DND-41 (cell line): ENCODE measurements around the gene PAMR1.

Source experiments
- ATAC-seq: fragments of 200-7000 bp; cut with Tn5 transposase; 3 replicates; pipeline ENCODE4 v1.9.1; 2021; ENCODE audit warnings: low read depth; ENCODE audit not compliant: insufficient read depth
- DNase-seq: peaks from one replicate; pipeline ENCODE4 v3.0.0-alpha.2; 2020
- H2AFZ ChIP-seq: 2 replicates; pipeline ENCODE4 v1.6.0; 2012; ENCODE audit warnings: low read depth, low read length
- H3K27ac ChIP-seq: 2 replicates; pipeline ENCODE4 v1.5.1; 2012; ENCODE audit warnings: low read length, inconsistent platforms
- H3K27me3 ChIP-seq: fragments of 200-600 bp; sonication (generic); 2 replicates; pipeline ENCODE4 v1.6.0; 2012; ENCODE audit warnings: low read length, mild to moderate bottlenecking, inconsistent platforms; ENCODE audit not compliant: insufficient read depth, poor library complexity
- H3K36me3 ChIP-seq: 2 replicates; pipeline ENCODE4 v1.5.1; 2012; ENCODE audit warnings: low read length, inconsistent platforms; ENCODE audit not compliant: insufficient read depth
- H3K4me1 ChIP-seq: 2 replicates; pipeline ENCODE4 v1.5.1; 2012; ENCODE audit warnings: mild to moderate bottlenecking, low read length; ENCODE audit not compliant: insufficient read depth
- H3K4me2 ChIP-seq: 2 replicates; pipeline ENCODE4 v1.6.0; 2012; ENCODE audit warnings: mild to moderate bottlenecking, moderate library complexity, low read length, inconsistent platforms; ENCODE audit not compliant: insufficient read depth
- H3K4me3 ChIP-seq, 2 experiments: fragments of 200-600 bp in 1 of 2; shearing (Covaris generic) in 1 of 2; 2 replicates each; pipeline ENCODE4 v1.5.1; 2012 to 2016; ENCODE audit warnings: inconsistent platforms in 2 of 2, low read length in 2 of 2, mild to moderate bottlenecking in 2 of 2, low read depth in 1 of 2, moderate library complexity in 1 of 2
- H3K79me2 ChIP-seq: 2 replicates; pipeline ENCODE4 v1.6.0; 2012; ENCODE audit warnings: low read length, inconsistent platforms; ENCODE audit not compliant: insufficient read depth
- H3K9ac ChIP-seq: 2 replicates; pipeline ENCODE4 v1.6.0; 2012; ENCODE audit warnings: low read depth, mild to moderate bottlenecking, inconsistent platforms, low read length, moderate library complexity
- H3K9me3 ChIP-seq: 2 replicates; pipeline ENCODE4 v1.5.1; 2012; ENCODE audit warnings: low read length, moderate library complexity, mild to moderate bottlenecking, inconsistent platforms; ENCODE audit not compliant: insufficient read depth, severe bottlenecking
- H4K20me1 ChIP-seq: 2 replicates; pipeline ENCODE4 v1.6.0; 2012; ENCODE audit warnings: low read length; ENCODE audit not compliant: insufficient read depth
- EZH2 ChIP-seq: IDR thresholded peaks from 3 replicates; pipeline ENCODE4 v1.6.1; 2012; ENCODE audit warnings: borderline replicate concordance, low read depth, mild to moderate bottlenecking, moderate library complexity, low read length, inconsistent platforms; ENCODE audit not compliant: severe bottlenecking
- TF ChIP-seq, protein P1 (sequence below): IDR thresholded peaks from 2 replicates; pipeline ENCODE4 v1.5.1; 2012; ENCODE audit warnings: borderline replicate concordance, low read length, moderate library complexity, mild to moderate bottlenecking; ENCODE audit not compliant: poor library complexity, severe bottlenecking; ENCODE audit errors: extremely low read depth

PAMR1 gene

DNA sequence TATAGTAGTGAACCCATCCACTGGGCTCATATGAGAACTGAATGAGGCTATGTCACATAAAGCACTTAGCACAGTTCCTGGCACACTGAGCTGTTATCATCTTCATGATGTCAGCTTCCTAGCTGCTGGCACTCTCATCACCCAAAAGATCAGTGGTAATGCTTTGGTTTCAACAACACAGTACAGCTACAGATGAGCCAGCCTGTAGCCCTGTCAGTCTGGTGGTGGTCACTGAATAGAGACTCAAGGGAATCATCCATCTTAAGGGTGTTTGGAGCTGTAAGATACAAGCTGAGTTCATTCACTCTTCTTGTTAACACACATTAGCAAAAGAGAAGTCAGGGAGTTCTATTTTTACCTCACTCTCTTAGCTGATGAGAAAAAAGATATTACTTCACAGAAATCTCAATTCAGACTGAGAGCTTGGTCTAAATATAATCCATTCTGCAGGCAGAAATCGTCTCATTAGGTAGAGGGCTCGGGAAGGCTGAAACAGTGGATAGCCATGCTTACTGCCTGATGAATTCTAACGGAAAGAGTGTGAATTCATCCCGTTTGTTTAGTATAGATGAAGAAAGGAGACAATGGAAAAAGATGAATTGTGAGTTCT is 99.7 kb downstream of the PAMR1 start:
- DNase-seq (no peak), ATAC-seq (no peak)
- no peak overlapping the region for H3K4me2 ChIP-seq
- no peak for TF ChIP-seq EZH2
- TF ChIP-seq, protein P1, sequence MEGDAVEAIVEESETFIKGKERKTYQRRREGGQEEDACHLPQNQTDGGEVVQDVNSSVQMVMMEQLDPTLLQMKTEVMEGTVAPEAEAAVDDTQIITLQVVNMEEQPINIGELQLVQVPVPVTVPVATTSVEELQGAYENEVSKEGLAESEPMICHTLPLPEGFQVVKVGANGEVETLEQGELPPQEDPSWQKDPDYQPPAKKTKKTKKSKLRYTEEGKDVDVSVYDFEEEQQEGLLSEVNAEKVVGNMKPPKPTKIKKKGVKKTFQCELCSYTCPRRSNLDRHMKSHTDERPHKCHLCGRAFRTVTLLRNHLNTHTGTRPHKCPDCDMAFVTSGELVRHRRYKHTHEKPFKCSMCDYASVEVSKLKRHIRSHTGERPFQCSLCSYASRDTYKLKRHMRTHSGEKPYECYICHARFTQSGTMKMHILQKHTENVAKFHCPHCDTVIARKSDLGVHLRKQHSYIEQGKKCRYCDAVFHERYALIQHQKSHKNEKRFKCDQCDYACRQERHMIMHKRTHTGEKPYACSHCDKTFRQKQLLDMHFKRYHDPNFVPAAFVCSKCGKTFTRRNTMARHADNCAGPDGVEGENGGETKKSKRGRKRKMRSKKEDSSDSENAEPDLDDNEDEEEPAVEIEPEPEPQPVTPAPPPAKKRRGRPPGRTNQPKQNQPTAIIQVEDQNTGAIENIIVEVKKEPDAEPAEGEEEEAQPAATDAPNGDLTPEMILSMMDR = no peak
- no peaks in the 10 kb centered on the region for H3K79me2 ChIP-seq
- H3K36me3 ChIP-seq = no peaks in the 10 kb centered on the region
- H3K27ac ChIP-seq = no peak overlapping the region
- H3K4me1 ChIP-seq = no peaks in the 10 kb centered on the region
- peaks cover 24% of the 10 kb centered on the region for H3K27me3 ChIP-seq
- no peaks in the 10 kb centered on the region for H3K9me3 ChIP-seq
- no peak overlapping the region for H2AFZ ChIP-seq
- no peaks in the 10 kb centered on the region for H4K20me1 ChIP-seq
- no peak overlapping the region for H3K9ac ChIP-seq
- no peak overlapping the region for H3K4me3 ChIP-seq

DNA sequence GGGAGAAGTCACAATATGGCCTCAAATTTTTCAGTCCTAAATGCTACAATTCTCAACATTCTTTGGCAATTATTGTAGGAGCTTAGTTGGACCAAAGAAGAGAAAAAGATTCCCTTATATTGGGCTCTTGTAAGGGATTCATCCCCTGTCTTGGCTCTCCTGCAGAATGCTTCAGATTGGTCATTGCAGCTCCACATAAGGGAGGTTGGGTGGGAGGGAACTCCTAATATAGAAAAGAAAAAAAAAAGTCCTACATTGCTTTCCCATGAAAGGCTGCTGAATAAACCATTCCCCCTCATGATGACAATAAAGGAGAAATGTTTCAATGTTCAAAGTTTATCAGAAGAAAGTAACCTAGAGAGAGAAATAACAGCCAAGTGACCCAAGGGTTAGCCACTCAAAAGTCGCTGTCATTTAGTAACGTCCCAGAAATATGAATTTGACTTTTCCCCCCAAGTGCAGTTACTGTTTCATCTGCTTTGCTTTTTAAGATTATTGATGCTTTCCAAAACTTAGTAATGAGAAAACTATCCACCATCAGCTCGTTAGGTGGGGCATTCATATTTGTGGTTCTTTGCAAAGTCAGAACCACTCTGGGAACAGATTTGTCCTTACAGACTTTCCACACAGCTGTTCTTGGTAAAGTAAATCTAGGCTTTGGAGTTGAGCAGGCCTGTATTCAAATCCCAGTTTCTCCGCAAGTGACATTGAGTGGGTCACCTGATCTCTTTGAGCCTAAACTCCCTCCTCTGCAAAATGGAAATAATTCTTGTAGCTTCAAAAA is 101.1 kb downstream of the PAMR1 start:
- Histone ChIP-seq H3K27me3 (peaks cover 24% of the 10 kb centered on the region), H3K4me1 (no peaks in the 10 kb centered on the region), H3K9me3 (no peaks in the 10 kb centered on the region), H3K36me3 (no peaks in the 10 kb centered on the region), H3K79me2 (no peaks in the 10 kb centered on the region), H2AFZ (no peak overlapping the region), H4K20me1 (no peaks in the 10 kb centered on the region), H3K27ac (no peak overlapping the region), H3K9ac (no peak overlapping the region), H3K4me2 (no peak overlapping the region), H3K4me3 (no peak overlapping the region)
- TF ChIP-seq EZH2 = no peak
- TF ChIP-seq, protein P1 = no peak
- ATAC-seq (no peak), DNase-seq (no peak)

DNA sequence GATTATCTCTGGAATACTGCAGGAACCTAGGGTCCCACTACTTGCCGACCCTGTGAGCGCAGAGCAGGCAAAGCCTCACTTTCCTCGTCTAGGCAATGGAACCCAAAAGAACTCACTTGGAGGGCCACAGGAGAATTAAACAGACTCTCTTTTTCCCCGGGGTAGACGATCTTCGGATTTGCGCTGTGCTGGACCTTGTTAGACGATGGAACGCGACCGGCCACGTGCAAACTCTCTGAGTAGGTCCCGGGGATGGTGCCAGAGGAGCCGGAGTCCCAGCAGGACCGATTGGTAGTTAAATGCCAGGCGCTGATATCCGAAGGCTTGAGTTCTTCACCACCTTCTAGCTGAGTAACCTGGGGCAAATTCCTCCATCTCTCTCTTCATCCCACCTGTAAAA is 105.0 kb downstream of the PAMR1 start:
- no peak overlapping the region for H3K27ac ChIP-seq
- H4K20me1 ChIP-seq = no peaks in the 10 kb centered on the region
- no peaks in the 10 kb centered on the region for H3K9me3 ChIP-seq
- TF ChIP-seq EZH2 = no peak
- TF ChIP-seq, protein P1 = no peak
- ATAC-seq (no peak), DNase-seq (no peak)
- peaks cover 19% of the 10 kb centered on the region for H3K27me3 ChIP-seq
- H3K4me3 ChIP-seq = no peak overlapping the region
- H3K4me2 ChIP-seq = no peak overlapping the region
- H3K9ac ChIP-seq = no peak overlapping the region
- H3K79me2 ChIP-seq = no peaks in the 10 kb centered on the region
- H3K4me1 ChIP-seq = no peaks in the 10 kb centered on the region
- H2AFZ ChIP-seq = no peak overlapping the region
- H3K36me3 ChIP-seq = no peaks in the 10 kb centered on the region
